Inflammatory macrophage treated with lipopolysaccharide for 4 hours (primary cell): Measurements from ENCODE around the gene CGNL1.

Source experiments
- DNase-seq: peaks from one replicate; pipeline ENCODE4 v3.0.0-alpha.2; 2020

Gene CGNL1

DNA sequence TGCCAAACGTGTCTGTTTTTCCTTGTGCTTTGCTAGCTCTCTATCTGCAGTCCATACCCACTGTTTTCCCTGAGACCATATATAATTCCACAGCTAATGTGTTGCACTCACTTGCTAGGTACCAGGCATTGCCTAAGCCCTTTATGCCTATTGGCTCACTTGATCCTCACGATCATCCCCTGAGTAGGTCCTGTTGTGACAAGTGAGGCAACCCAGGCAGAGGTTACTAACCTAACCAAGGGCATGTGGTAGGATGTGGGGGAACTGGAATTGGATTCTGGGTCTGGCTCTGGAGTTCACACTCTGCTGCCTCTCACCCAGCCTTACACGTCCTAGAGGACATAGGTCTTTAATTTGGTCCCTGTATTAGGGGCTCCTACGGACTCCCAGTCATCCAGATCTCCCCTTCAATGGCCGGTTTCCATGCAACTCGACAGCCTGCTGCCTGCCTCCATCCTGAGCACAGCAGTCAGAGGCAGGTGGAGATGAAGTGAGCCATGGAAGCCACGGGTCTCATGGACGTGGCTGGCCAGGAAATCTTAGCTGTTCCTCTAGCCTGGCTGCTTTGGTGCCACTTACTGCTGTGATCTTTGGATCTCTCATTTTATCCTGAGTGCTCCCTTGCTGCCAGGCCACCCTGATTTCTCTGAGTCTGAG, 176.5 kb downstream of the CGNL1 start:
- no peak for DNase-seq

DNA sequence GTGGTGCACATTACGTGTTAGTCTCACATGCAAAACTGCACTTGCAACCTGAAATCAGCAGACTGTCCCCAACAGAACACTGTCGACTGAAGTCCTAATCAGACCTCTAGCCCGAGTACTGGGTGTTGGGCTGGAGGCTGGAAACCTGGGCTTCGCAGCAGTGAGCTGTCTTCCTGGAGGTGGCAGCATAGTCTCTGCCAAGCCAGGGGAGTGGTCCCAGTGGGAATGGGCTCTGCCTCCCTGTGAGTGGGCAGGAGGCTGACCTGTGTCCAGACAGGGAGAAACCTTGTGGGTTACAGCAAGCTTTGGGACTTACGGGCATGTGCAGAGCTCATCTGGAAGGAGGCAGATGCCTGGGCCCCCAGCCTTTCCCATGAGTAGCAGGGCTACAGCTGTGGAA, 177.2 kb downstream of the CGNL1 start:
- DNase-seq, result no peak

DNA sequence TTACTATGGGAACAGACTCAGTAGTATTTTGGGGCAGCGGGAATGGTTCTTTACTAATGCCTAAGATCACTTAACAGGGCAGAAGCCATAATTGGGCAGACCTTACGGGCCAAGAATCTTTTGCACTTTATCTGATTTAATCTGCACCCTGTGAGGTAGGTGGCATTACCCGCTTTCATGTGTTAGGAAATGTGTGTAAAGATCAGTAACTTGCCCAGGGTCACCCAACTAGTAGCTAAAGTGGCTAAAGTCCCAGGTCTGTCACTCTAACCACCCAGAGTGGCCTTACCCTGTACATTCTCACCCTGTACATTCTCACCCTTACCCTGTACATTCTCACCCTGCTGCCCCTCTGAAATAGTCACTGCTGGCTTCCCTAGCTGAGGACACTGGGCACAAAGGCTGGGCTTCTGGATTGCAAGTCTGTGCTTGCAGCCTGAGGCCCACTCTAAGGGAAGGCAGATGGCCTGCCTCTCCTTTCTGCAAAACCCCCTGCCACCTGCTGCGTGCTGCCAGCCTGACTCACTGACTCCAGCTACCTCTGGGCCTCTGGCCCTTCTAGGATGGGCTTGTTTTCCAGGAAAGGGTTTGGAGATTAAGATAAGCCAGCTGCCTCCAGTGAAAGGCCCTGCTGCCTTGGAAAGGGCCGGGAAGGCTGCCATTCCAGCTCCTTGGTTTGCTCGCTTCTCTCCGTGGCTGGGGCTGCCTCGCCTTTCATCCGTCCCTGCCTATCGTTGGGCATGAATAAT, 177.9 kb downstream of the CGNL1 start:
- no peak for DNase-seq

DNA sequence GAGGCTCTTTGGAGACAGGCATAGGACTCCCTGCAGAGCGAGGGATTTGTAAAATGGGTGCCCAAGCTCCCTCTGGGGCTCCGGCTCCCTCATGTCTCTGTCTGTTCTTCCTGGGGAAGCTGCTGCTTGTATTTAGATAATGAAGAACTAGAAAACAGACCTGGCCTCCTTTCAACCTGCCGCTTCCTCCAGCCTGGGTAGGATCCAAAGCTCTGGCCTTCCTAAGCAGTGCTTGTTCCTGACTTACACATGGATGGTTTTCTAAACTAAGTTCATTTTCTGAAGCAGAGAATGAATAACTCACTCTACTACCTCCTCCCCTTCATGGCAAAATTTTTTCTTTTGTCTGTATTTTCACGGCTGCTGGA, 178.5 kb downstream of the CGNL1 start:
- DNase-seq, result no peak

DNA sequence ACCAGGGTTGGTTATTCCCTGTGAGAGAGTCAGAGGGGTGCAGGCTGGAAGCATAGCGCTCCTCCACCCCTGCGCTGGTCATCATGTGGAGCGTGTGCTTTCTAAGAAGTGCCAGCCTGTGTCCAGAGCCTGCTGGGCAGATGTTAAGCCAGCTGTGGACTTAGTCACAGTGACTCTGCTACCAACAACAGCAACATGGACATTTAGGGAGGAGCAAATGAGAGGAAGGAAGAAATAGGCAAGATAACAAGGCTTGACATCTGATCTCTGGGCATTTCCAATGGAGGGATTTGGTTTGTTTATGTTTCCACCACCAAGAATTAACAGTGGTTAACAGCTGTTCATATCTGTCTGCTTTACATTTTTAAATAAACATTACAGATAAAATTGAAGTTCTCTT, 179.0 kb downstream of the CGNL1 start:
- no peak for DNase-seq

DNA sequence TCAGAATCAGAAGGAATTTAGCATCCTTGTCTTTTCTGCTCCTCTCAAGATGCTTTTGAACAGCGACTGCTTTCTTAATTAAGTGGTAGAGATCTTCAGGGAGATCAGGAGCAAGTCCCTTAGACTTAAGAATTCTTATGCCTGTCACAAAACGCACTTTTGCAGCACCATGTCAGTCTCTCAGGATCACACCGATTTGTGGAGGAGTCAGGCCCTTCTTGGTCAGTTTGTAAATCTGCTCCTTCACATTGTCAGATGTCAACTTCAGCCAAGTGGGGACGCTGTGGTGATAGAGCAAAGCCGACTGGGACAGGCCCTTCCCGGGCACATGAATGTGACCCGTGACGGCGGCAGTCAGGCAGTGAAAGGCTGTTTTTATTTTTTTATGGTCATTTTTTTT, 179.7 kb downstream of the CGNL1 start:
- DNase-seq, result no peak

DNA sequence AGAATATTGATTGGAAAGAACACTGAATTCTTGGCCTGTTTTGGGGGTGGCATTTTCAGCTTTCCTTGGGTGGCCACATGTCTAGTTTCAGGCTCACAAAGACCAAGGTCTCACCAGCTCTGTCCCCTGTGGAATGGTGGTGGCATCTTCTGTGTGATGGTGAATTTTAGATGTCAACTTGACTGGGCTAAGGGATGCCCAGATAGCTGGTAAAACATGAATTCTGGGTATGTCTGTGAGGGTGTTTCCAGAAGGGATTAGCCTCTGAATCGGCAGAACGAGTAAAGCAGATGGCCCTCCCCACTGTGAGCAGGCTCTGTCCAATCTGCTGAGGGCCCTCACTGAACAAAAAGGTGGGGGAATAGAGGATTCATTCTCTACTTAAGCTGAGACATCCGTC, 181.0 kb downstream of the CGNL1 start:
- DNase-seq, result no peak

DNA sequence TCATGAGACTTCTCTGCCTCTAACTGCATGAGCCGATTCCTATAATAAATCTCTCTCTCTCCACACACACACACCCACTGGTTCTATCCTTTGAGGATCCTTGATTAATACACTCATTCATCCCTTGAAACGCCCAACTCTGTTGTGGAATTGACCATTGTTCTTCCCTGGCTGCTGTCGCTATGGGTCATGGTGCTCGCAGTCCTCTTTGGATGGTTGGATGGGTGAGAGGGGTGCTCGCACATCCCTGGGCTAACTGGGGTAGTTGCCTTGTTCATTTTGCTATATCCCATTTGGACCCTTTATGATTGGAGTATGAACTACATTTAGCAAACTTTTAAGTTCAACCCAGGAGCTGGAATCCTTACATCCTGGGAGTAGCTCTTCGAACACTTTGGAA, 181.5 kb downstream of the CGNL1 start:
- no peak for DNase-seq

DNA sequence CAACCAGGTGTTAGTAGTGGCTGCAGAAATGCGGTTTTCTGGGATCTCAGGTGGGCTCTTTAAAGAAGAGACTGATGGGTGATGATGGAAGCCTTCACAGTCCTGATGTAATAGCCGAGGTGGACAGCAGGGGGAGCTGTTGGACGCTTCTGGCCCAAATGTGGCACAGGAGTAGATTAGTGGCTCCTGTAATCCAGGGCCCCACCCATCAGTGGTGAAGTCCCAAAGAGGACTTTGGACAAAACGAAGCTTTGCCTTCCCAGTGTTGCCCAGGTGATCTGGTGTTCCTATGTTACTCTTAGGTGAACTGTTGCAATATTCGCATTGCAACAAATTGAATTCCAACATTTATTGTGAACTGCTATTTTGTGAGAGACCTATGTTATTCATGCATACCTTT, 183.6 kb downstream of the CGNL1 start:
- peak; percentile 63 for DNase-seq

DNA sequence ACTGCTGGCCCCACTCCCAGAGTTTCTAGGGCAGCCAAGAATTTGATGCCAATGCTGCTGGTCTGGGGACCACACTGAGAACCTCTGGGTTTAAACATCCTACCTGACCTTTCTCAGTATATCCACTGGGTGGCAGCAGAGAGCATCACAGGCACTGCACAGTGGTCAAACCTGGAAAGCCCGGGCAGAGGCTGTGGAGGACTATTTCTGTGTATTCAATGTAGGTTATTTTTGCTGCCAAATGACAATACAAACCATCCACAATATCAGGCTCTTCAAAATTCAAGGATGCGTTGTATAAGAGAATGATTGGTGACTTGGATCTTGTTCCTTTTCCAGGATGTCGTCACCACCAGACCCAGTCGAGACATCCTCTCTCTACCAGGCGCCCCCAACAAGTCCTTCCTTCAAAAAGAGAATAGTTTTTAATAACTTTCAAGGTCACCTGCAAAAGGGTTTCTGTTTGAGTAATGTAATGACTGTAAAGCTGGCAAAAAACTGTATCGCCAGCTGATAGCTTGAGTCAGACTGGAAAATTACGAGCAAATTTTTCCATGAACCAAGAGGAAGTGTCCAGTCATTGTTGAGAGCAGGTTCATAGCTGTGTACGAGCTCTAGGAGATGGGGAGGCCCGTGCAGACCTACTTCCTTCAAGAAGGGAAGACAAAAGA, 184.9 kb downstream of the CGNL1 start:
- peak; percentile 87 for DNase-seq

DNA sequence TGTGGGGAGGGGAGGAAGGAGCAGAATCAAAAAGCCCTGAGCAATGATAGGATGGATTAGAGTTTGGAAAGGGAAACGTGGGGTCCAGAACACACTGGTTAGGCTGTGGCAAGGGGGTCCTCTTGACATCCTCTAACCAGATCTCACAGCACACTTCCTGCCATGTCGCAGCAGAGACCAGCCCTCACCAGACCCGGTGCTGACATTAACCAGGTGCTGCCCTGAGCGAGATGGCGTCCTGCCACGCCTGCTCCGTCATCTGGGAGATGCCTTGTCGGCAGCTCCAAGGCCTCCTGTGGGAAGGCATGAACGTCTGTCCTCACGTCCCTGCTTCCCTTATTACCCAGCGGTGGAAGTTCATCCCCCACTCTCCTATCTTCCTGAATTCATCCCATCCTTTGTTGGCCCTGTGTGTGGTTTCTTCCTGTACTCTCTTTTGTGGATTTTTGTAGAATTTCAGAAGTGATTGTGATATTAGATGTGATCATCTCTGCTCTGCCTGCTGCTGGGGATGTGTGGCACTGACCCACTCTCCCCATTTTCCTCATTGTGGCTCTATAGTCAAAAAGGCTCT, 186.0 kb downstream of the CGNL1 start:
- DNase-seq, result no peak

DNA sequence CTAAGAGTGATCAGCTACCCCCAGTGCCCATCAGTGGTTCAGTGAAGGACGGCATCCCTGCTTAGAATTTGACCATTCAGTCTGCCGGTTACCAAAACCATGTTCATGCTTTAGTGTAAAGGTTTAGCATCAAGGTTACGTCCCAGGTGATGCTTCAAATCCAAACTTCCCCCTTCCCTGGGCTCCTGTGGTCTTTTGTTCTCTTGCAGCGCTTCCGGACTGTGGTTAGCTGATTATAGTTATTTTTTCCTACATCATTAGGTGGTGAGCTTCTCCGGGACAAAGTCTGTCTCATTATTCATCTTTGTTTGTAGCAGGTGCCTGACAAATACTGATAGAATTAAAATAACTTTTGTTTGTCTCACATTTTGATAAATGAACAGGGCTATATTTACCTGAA, 187.1 kb downstream of the CGNL1 start:
- no peak for DNase-seq

DNA sequence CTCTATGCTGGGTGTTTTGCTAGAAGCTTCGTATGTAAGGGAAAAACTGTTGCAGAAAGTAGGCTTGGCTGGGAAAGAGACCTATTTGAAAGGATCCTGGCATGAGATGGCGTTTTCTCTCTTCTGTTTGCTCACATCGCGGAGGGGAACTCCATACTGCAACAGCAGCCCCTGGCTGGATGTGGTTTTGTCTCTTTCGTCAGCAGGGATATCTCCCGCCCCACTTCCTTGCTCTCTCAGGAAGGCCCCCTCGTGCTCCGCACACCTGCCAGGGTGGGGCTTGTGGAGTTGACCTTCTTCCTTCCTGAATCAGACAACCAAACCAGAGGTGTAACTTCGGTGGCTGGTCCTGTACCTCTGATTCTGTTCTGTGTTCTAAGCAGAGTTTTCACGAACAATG, 189.0 kb downstream of the CGNL1 start:
- peak; percentile 52 for DNase-seq

DNA sequence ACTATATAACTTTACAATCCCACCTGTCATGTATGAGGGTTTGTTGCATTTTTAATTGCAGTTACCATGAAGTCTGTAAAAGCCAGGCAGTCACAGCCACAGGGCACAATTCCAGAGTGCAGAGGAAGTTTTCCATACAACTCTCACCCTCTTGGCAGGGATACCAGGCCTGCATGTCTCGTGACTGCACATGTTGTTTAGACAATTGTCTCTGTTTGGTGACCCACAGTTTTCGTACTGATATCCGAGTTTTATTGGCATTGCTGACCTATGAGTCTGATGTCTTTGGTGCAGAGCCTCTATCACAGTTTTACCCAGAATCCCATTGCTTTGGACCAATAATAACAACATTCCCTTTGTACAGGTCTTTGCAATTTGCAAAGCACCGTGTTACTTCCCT, 190.5 kb downstream of the CGNL1 start:
- no peak for DNase-seq

DNA sequence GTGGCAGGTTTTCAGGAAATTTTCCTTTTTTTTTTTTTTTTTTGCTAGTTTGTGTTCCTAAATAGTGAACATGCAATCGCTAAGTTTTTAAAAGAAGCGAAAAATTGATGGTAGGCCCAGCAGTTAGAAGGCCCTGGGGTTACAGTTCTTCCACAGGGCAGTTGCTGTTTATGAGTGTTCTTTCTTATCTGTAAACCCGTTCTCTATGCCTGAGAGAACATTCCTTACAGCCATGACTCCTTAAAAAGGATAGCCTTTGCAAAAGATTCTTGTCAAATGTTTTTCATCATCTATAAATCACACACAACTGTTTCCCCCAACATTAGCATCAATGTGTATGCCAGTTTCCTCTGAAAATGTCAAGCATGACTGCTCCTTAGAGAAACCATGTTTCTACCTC, 191.6 kb downstream of the CGNL1 start:
- no peak for DNase-seq

DNA sequence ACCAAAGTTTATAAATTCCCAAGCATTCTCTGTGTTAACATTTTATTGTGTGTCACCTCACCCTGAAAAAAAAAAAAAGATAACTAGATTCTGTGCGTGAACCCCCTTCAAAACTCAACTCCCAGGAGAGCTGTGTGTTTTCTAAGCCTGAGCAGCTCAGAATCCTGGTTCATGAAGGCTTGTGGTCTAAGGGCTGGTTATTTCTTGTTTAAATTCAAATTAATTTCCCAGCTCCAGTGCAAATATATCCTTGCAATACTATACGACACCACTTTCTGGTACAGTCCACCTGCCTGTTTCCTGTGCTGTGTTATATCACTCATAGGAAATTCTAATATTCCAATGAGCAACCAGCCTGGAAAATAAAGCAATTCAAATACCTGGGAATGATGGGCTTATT, 192.0 kb downstream of the CGNL1 start:
- DNase-seq, result no peak

DNA sequence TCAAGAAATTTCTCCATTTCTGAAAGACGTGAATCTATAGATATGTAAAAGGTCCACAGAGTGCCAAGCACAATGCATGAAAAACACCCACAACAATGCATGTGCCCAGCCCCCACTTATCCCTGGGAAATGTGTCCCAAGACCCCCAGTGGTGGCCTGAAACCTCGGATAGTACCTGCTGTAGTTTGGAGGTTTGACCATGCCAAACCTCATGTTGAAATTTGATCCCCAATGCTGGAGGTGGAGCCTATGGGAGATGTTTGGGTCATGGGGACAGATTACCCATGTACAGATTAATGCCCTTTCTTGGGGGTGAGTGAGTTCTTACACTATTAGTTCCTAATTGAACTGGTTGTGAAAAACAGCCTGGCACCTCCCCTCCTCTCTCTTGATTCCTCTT, 194.0 kb downstream of the CGNL1 start:
- DNase-seq, result no peak

DNA sequence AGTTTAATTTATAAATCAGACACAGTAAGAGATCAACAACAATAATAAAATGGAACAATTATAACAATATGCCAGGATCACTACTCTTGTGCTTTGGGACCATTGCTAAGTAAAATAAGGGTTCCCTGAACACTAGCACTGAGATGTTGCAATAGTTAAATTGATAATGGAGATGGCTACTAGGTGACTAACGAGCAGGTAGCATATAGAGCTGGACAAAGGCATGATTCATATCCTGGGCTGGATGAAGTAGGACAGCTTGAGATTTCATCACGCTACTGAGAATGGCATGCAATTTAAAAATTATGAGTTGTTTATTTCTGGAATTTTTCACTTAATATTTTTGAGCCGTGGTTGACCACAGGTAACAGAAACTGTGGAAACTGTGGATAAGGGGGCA, 194.7 kb downstream of the CGNL1 start:
- no peak for DNase-seq

DNA sequence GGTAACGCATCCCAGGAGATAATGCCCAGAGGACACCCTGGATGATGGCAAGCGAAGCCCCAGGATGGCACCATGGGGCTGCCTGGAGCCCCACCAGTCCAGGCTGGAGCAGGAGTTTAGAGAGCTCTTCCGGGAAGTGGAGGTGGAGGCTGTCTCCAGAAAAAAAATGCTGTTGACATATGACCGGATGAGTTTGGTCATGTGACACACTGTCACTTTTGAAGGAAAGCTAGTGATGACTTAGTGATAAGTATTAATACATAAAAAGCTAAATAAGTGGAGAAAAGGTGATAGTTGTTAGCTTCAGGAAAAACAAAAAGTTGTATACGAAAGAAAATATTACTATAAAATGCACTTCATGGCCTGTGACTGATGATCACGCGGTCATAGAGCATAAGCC, 195.4 kb downstream of the CGNL1 start:
- DNase-seq, result no peak

DNA sequence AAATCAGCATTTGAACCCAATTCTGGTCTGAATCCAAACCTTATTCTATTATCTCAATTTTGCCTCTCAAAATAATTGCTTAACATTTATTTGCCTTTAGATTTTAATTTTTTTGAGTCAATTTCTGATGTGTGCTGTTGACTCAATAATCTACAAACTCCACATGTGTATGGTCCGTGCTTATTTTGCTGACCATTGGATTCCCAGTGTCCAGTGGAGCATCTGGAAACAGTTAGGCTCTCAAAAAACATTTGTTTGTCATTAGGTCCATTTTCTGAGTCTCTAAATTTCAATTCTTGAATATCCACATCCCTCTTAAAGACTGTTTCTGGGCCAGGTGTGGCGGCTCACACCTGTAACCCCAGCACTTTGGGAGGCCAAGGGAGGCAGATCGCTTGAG, 196.2 kb downstream of the CGNL1 start:
- no peak for DNase-seq

DNA sequence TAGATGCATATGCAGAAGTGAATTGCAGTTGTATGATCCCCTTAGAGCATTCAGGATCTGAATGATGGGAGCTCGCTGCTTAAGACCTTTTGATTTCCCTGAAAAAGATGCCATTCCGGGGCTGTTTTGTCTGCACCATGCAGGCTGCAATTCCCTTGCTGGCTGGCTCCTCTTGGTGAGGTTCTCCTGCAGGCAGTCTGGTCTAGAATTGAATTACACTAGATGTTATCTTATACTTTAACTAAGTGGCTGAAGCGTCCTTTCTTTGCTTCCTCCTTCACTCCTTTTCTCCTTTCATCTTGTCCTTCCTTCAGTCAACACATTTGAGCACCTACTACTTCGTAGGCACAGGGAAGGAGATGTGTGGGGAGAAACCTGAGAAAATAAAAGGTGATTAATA, 196.8 kb downstream of the CGNL1 start:
- DNase-seq, result no peak

DNA sequence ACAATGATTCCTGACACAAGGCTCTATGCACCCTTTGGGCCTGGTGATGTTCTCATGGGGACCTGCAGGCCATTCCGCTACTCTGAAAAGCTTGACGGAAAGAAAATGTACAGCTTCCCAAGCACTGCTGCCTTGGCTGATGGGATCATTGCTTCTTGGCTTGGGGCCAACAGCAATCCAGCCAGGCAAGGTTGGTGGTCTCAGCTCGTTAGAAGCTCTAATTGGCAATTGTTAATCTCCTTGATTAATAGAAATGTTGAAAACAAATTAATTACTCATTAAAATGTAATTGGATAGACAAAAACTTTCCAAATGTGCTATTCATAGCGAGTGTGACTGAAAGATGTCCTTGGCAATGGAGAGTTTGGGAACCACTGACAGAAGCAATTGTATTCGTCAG, 199.1 kb downstream of the CGNL1 start:
- DNase-seq, result no peak

DNA sequence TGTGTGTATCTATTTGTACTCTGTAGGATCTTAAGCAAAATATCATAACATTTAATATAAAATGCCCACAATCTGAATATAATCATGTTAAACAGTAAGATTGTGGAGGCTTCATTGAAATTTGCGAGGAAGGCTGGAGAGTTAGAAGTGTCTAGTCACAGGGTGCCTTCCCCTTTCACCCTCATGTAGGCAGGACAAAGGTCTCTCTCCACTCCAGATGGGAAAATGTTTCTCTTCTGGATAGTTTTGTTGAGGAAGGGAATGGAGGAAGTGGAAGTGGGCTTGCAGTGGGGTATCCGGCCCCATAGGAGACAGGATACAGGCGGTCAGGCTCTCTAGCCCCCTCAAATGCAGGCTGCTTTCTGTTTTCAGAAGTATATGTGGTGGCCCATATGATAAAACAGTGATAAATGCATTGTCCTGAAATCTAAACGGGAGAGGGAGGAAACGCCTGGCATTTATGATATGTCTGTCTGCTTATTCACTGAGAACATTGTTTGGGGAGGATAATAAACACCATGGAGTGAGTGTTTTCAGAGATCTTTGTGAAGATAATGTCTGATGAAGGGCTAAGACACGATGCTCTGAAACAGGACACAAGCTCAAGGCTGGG, 202.1 kb downstream of the CGNL1 start:
- DNase-seq, result no peak

DNA sequence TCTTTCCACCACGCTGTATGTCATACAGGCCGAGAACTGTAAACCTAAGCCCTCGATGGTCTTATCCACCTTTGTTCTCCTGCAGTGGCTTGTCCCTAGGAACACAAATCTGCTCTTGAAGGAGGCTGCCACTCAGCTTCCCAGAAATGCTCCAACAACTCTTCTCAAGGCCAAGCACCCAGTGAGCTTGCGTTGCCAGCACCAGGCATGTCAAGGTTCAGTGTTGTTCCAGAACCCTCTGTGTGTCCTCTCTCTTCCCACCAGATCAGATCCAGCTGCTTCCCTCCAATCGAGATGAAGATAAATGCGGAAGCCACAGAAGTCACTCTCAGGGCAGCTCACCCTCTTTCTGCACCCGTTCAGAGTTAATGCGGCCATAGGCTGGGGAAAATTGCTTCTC, 204.1 kb downstream of the CGNL1 start:
- no peak for DNase-seq
